GM19452 (cell line): ENCODE results near the gene SEPSECS.

Source experiments
- ATAC-seq: cut with Tn5 transposase; IDR thresholded peaks from one replicate; pipeline ENCODE4 v1.9.1; 2021; ENCODE audit not compliant: unreplicated experiment

Gene SEPSECS

DNA sequence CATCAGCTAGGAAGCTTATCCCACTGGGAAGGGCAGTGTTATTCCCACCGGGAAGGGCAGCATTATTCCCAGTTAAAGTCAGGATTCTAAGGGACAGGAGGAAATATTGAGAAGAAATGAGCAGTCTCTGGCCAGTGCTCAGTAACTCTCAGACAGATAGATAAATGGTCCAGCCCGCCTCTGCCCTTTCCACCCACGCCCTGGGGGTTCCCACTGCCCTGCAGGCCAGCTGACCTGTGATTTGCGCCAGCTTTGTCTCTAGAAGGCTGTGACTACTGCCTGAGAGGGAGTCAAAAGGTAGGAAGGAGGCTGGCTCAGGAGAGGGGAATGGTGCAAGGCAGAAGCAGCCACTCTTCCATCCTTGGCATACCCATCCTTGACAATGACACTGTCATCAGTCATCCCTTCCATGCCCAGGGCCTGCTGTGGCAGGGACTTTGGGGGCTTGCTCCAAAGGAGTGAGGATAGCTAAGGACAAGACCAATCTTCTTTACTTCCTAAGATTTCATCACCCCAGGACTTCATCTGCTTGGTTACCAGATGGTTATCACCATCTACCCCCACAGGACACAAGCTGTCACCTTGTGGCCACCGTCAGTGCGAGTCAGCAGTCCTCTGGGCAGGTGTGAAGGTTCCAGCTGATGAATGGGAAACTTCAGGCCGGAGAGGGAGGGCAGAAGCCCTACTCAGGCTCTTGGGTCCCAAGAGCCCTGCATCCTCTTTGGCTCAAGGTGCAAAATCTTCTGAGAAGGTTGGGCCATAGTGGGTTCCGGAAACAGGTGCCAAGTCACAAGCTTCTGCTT lies 49.5 kb downstream of the SEPSECS start:
- no peak for ATAC-seq

DNA sequence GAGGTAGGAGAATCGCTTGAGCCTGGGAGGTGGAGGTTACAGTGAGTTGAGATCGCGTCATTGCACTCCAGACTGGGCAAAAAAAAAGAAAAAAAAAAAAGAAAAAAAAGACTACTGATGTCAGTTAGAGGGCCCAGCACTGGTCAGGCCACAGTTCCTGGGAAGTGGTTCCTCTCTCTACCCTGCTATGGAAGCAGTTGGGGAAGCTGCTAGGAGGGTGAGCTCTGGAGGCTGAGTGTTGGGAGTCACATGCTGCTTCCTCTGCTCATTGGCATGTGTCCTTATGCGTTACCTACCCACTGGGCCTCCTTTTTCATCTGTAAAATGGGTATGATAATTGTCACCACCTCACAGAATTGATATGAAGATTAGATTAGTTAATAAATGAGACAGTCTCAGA lies 50.7 kb downstream of the SEPSECS start:
- no peak for ATAC-seq

DNA sequence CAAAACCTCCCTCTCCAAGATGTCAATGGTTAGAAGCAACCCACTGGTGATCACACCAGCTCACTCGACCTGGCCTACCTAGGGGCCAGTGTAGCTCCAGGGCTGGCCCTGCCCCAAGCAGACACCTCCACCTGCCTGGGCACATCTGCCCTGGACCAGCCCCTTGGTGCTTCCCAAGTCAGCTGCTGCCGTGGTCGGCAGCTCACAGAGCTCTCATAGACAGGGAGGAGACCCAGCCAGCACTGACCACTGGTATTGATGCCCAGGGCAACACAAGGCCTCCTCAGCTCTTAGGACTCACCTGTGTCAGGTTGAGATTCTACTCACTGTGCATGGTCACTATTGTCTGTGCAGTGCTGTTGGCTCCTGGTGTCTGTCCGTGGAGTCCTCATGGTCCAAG lies 51.7 kb downstream of the SEPSECS start:
- no peak for ATAC-seq

DNA sequence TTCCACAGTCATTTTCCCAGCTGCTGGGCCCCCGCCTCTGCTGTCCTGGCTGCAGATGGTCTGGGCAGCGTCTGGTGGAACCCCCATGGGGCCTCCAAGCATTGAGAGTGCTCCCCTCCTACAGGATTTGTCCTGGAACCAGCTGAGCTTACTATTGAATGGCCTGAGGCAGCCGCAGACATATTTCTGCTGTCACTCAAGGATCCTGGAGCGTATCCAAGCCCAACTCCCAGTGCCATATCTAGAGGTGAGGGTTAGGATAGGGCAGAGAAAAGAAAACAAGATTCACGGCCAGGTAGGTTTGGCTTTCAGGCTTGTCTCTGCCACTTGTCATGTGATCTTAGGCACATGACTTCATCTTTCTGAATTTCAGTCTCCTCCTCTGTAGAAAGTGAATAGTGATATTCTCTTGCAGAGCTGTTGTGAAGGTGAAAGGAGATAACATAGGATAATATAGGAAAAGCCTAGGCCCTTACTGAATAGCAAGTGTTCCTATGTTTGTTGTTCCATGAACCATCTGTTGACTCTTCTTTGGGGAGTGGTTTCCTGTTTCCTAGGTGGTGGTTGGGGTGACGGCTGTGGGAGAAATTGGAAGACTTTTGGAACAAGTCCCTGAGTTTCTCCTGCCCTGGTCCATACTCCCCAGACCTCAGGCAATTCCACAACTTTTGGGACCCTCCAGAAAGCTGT lies 52.3 kb downstream of the SEPSECS start:
- ATAC-seq = no peak

DNA sequence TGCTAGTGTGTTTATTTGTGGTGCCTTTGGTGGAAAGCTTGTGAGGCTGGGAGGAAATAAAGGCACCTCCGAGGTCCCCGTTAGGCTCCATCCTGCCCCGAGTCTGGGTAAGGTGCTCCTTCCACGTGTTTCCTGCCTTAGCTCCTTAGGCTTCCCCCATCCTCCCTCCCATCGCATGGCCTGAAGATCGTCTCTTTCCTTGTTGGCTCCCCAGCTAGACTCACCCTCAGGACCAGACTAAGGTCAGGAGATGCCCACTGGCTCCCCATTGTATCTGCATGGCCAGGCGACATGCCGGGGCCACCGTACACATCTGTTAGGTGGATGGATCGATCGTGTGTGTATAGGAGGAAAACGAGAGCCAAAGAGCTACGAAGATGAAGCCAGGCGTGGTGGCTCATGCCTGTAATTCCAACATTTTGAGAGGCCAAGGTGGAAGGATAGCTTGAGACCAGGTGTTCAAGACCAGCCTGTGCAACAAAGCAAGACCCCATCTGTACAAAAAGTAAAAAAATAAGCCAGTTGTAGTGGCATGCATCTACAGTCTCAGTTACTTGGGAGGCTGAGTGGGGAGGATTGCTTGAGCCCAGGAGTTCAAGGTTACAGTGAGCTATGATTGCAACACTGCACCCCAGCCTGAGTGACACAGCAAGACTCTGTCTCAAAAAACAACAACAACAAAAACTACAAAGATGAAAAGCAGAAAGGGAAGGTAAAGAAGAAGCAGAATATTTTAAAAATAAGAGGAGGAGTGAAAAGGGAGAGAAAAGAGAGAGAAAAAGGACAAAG lies 53.7 kb downstream of the SEPSECS start:
- ATAC-seq = no peak

DNA sequence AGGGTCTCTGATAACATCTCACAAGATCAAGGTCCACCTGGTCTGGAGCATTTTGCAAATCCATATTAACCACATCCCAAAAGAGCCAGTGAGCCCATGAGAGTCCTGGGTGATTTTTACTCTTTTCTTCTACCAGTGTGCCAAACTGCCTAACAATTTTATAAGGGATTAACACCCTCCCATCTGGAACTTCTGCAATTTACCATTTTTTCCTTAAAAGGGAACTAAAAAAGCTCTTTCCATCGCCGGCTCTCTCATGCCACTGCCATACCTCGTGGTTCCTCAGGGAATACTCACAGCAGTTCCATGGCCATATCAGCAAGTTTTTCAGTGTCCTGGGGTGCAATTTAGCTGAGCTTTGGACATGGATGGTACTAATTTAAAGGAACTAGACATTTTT lies 55.7 kb downstream of the SEPSECS start:
- ATAC-seq = no peak

DNA sequence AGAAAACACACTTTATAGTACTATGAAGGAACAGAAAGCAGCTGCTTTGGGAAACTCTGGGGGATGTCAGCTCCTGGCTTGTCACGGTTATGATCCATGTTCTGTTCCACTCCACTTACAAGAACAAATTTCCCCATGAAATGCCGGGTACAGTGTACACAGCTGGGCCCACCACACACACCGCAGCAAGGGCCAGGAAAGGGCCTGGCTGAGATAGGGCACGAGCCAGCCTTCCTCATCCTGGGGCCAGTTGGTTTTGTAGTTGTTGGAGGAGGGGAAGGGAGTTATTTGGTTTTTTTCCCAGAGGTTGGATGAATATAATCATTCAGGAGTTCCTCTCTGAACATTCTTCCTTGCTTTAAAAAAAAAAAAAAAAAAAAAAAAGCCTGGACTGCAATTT lies 56.8 kb downstream of the SEPSECS start:
- ATAC-seq = no peak

DNA sequence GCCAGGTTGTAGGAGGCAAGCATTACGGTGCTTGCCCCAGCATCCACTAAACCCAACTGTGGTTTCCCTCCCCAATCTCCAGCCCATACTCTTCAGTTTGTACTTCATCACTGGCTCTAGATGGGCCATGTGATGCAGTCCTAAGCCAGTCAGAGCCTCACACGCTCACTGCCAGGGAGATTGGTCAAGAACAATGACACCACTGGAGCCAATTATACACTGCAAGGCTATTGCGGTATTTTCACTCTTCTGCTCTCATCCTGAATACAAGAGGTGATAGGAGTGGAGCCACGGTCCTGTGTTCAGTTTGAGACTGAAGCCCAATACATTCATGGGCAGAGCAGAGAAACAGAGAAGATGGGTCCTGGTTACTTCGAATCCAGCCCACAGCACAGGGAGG lies 58.4 kb downstream of the SEPSECS start:
- ATAC-seq = no peak

DNA sequence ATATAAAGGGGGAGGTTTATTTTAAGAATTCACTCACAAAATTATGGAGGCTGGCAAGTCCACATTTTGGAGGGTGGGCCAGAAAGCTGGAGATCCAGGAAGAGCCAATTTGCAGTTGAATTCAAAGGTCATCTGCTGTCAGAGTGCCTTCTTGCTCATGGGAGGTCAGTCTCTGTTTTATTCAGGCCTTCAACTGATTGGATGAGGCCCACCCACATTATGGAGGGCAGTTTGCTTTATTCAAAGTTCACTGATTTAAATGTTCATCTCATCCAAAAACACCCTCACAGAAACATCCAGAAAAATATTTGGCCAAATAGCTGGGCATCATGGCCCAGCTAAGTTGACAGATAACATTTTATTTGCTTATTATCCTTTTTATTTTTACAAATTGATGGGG lies 59.5 kb downstream of the SEPSECS start:
- no peak for ATAC-seq

DNA sequence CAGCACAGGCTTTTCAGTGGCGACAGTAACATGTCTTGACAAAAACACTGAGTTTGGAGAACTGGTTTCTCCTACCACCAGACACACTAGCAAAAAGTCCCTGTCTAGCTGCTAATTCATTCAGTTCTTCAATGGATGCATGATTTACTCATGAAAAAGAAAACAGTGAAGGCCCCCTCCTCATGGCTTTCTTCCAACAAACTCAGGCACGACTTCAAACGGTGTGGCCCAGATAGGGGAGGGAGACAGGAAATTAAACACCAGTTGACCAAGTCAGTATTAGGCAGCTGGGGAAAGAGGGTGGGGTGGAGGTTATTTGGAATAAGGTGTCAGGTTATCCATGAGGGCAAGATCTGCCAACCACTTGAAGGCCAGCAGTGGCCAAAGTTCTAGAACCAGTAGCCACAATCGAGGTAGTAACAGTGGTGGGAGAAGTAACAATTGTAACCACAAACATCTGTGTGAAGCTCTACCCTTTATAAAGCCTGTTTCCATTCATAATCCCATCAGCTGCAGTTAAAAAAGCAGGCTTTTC lies 60.2 kb downstream of the SEPSECS start:
- no peak for ATAC-seq

DNA sequence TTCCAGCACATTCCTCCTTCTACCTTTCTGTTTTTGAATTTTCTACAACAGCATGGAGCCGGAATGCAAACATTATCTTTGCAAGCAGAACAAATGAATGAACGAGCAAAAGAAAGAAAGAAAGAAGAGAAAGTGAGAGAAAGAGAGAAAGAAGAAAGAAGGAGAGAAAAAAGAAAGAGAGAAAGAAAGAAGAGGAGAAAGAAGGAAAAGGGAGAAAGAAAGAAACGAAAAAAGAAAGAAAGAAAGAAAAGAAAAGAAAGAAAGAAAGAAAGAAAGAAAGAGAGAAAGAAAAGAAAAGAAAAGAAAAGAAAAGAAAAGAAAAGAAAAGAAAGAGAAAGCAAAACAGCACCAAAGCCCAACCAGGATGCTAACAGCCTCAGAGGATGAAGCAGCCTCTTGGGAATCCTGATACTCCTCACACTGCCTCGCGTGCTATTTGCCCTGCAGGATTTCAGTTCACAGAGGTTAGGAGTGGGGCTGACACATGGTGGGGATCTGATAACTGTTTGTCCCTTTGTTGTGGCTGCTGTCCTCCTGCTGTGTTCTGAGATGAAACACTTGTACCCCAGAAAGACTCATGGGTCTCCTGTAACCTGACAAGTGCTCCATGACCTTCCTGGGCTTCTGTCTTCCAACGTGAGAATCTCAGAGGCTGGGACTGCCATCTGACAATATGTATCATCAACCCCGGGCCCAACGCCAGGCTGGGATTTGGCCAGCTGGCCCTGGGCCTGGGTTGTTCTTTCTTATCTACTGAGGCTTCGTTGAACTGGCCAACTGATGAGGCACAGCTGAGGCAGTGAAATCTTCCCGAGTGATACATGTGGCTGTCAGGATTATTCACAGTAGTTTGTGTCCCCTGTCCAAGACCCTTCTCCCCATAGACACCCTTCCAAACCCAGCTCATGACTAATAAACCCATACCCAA lies 61.0 kb downstream of the SEPSECS start:
- no peak for ATAC-seq

DNA sequence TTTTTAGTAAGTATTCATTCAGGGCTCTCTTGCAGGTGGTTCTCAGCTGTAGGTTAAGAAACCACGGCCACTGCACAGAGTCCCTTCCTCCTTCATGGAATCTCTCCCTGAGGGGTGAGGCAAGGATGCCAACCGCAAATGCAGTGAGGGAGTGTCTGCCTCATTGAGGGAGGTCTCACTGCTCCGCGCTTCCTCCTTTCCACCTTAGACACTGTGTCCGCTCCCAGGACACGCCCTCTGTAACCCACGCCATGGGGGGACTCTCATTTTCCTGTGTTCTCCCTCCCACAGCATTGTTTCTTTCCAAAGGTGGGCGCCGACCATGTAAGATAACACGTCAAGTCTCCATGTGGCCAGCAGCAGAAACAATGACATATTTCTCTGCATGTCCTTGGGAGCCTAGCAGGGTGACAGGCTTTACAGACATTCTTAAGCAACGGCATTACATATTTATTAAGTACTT lies 63.2 kb downstream of the SEPSECS start:
- ATAC-seq = no peak

DNA sequence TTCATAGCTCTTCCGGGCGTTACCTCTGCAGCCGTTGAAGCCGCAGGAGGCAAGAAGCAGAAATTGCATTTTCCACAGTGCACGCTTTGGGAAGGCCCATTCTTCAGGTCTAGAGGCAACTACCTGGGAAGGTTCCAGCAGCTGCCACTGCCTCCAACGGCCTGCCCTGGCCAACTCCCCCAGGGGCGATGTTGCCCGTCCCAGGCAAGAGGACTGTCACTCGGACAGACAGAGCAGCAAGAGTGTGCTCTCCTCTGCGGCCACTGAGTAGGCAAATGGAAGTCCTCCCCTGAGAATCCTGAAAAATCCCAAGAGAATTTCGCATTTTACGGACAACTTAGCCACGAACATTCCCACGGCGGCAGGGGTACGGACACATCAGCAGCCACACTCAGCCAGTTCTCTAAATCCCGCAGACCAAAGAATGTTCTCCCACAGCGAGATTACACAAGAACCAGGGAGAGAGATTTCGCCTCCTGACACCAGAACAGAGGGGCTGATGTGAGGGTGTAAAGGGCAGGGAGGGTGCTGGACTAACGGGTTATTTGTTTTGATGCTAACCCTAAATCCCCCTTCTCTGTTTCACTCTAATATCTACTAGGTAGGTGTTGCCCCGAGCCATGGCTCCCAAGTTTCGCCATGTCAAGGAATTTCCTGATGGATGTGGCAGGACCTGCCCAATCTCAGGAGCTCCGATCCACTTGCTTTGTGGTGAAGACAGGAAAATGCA lies 63.8 kb downstream of the SEPSECS start:
- no peak for ATAC-seq

DNA sequence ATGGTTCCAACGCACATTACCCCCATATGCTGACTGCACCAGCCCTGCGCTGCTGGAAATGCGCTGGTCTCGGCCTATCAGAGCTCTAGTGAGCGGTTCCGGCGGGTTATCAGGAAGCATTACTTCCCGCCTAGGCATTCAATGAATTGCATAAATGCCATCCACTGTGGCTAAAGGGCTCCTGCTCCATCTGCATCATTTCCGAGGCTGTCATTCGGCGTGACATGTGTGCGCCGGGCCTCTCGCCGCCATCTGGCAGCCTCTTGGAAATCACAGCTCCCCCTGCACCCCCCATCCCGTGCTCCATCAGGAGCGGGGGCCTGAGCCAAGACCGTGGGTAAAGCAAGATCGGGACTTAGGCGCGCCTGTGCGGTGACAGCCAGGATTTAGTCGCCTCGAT lies 64.4 kb downstream of the SEPSECS start:
- ATAC-seq = no peak

DNA sequence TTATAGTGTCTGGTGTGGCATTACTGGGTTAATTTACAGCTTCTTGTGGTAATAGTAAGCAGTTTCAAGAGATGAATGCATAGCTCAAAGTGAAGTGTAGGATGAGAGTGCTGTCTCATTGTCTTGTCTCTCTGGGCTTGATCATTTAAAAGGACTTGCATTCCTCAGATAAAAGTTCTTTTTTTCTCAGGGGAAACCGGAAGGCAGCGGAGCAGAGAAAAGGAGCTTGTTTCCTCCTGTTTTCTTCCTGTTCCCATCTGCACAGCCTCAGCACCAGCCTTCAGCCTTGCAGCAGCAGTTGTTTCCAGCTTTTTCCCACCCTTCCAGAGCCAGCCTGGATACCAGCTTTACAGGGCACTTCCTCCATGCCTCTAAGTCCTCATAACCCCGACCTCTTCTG lies 68.1 kb downstream of the SEPSECS start:
- ATAC-seq = no peak

DNA sequence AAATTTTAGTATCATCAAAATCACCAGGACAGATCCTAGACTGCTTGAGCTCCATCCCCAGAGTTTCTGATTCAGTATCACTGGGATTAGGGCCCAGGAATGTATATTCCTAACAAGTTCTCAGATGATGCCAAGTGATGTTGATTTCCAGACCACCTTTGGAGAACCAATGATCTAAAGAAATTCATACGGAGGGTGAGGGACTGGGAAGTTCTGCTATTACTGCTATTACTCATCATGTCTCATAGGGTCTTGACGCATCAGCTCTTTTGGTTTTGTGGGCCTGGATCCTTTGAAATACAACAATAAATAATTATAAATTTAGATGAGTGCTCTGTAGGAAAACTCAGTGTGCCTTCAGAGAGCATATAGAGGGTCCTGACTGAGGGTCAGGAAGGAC lies 69.7 kb downstream of the SEPSECS start:
- no peak for ATAC-seq

DNA sequence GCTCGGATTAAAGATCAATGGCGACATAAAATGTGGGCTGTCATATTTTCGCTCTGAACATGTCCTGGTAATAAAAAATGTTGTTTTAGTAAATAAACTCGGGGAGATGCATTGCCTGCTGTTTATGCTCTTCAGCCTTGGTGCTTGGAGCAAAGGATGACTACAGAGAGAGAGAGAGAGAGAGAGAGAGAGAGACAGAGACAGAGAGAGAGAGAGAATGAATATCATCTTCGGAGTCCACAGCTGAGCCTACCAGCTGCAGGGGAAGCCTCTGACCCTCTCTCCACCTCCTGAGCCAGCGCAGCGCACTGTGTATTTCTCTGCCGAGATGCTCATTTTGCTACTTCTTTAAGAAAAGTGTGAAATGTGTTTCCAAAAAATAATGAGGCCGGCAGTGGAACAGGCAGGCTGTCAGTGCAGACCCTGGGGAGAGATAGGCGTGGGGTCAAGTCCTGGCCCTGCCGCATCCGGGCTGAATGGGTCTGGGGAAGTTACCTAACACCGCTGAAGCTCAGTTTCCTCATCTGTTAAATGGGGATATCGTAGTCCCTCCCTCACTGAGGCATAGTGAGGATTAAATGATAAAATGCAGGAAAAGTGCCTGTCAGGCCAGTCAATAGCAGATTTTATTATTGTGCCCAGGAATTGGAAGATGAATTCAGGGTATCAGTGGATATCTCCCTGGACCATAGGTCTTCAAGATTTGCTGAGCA lies 71.0 kb downstream of the SEPSECS start:
- ATAC-seq = no peak

DNA sequence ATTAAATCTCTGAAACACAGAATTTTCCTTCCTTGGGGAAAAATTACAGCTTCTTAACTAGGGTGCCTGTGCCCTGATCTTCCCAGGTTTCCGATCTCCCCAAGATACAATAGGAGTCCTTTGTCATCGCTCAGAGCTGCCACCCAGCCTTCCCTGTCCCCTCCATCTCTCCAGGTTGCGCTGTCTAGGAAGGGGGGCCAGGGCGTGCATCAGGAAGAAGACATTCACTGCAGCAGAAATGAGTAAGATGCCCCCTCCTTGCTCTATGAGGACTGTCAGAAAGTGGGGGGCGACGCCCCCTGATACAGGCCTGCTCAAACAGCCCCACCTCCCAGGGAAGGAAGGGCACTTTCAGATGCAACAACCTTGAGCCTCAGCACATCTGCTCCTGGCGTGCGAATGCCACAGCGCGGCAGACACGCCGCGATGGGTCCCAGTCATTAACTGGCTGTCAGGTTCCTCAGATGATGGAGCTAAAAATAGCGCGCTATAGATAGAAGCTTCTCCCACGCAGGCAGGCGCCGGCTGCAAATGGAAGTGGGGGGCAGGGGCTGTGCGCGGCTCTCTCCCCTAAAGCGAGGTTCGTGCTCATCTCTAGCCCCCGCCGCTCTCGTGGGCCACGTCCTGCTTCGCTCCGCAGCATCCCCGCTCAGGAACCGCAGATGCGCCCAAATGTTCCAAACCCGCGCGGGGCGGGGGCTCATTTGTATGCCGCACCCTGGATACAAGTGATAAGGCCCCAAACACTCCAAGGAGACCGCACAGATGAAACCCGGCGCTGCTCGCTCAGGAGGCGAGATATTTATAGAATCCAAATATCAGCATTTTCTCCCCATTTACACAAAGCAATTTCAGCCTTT lies 71.9 kb downstream of the SEPSECS start:
- ATAC-seq = no peak
